Keratinocyte (primary cell): ENCODE results near the gene SLC19A1. TPM values are rescaled to one million over a fixed set of nuclear protein-coding genes. Genes with fewer than 3 reads are reported as not detected.

Experiments
- DNase-seq: peaks from one replicate; pipeline ENCODE4 v3.0.0-alpha.2; 2011; ENCODE audit warnings: low read depth, missing footprints, low spot score
- FAIRE-seq: peaks from 2 replicates; lab custom pipeline; 2011; peaks lifted over from hg19 to GRCh38; lab: Jason Lieb, UNC
- H2AFZ ChIP-seq: 2 replicates; pipeline ENCODE4 v1.6.0; 2012; ENCODE audit warnings: low read length, control low read depth, inconsistent platforms; ENCODE audit not compliant: control insufficient read depth
- H3K27ac ChIP-seq: 2 replicates; pipeline ENCODE4 v1.5.1; 2011; ENCODE audit warnings: low read length; ENCODE audit not compliant: control insufficient read depth, insufficient read depth
- H3K27me3 ChIP-seq: 3 replicates; pipeline ENCODE4 v1.6.0; 2011; ENCODE audit warnings: low read length; ENCODE audit not compliant: control insufficient read depth, insufficient read depth; ENCODE audit errors: extremely low read depth
- H3K36me3 ChIP-seq, 2 experiments: 2 replicates in 1 of 2; 3 replicates in 1 of 2; pipeline ENCODE4 v1.5.1; 2011; ENCODE audit warnings: low read length in 2 of 2, mild to moderate bottlenecking in 1 of 2; ENCODE audit not compliant: control insufficient read depth in 2 of 2, insufficient read depth in 2 of 2; ENCODE audit errors: extremely low read depth in 1 of 2
- H3K4me1 ChIP-seq: 3 replicates; pipeline ENCODE4 v1.5.1; 2011; ENCODE audit warnings: low read length; ENCODE audit not compliant: control insufficient read depth, insufficient read depth; ENCODE audit errors: extremely low read depth
- H3K4me2 ChIP-seq: 3 replicates; pipeline ENCODE4 v1.6.0; 2011; ENCODE audit warnings: low read depth, low read length; ENCODE audit not compliant: control insufficient read depth, insufficient read depth; ENCODE audit errors: extremely low read depth
- H3K4me3 ChIP-seq, 3 experiments: fragments of 200-600 bp in 1 of 3; sonication (generic) in 1 of 3; 2 replicates in 2 of 3; 3 replicates in 1 of 3; pipeline ENCODE4 v1.5.1; 2011 to 2016; ENCODE audit warnings: low read length in 3 of 3, mild to moderate bottlenecking in 3 of 3, control low read depth in 2 of 3, inconsistent platforms in 1 of 3, low read depth in 1 of 3, mixed read lengths in 1 of 3, mixed run types in 1 of 3, moderate library complexity in 1 of 3; ENCODE audit not compliant: control insufficient read depth in 2 of 3, insufficient read depth in 2 of 3; ENCODE audit errors: extremely low read depth in 1 of 3
- H3K79me2 ChIP-seq: 2 replicates; pipeline ENCODE4 v1.6.0; 2012; ENCODE audit warnings: low read length; ENCODE audit not compliant: control insufficient read depth, insufficient read depth
- H3K9ac ChIP-seq: 3 replicates; pipeline ENCODE4 v1.6.0; 2011; ENCODE audit warnings: low read length; ENCODE audit not compliant: control insufficient read depth, insufficient read depth; ENCODE audit errors: extremely low read depth
- H3K9me1 ChIP-seq: 3 replicates; pipeline ENCODE4 v1.6.0; 2011; ENCODE audit warnings: low read length; ENCODE audit not compliant: control insufficient read depth, insufficient read depth; ENCODE audit errors: extremely low read depth
- H3K9me3 ChIP-seq: 2 replicates; pipeline ENCODE4 v1.5.1; 2012; ENCODE audit warnings: low read depth, low read length; ENCODE audit not compliant: control insufficient read depth
- H4K20me1 ChIP-seq: 3 replicates; pipeline ENCODE4 v1.6.0; 2011; ENCODE audit warnings: low read length; ENCODE audit not compliant: control insufficient read depth, insufficient read depth; ENCODE audit errors: extremely low read depth
- EZH2 ChIP-seq: IDR thresholded peaks from one replicate; pipeline ENCODE4 v1.6.1; 2012; ENCODE audit warnings: inconsistent platforms, mild to moderate bottlenecking, low read length, moderate library complexity
- dilution Hi-C: fragments of 300-500 bp; cut with MboI; formaldehyde crosslinking; loops from one replicate; pipeline ENCODE4 v1.7.0; 2020; ENCODE audit warnings: low sequenced_read_pairs; ENCODE audit not compliant: extremely low pct_ligation_motif_present
- polyA plus RNA-seq, 5 experiments: library from polyadenylated mRNA; depleted of rRNA in 3 of 5; stranded (reverse) in 3 of 5; stranded (forward) in 1 of 5; unstranded in 1 of 5; fragments of >200 nt; gene quantifications; 1 replicate in 1 of 5; 2 replicates in 3 of 5; 3 replicates in 1 of 5; pipeline versions ENCODE4 v1.2.1 to v1.2.3, GENCODE V29; 2011 to 2012; ENCODE audit warnings: missing spikeins in 2 of 5, low read depth in 1 of 5, low replicate concordance in 1 of 5
- TF ChIP-seq, protein P1 (sequence below), 3 experiments: IDR thresholded peaks in 1 of 3; conservative IDR thresholded peaks in 1 of 3; optimal IDR thresholded peaks in 1 of 3; 2 replicates in 2 of 3; 3 replicates in 1 of 3; pipeline versions ENCODE3 to v1.5.1; 2011; ENCODE audit warnings: low read length in 3 of 3, mild to moderate bottlenecking in 3 of 3, moderate library complexity in 2 of 3, control low read depth in 1 of 3, inconsistent platforms in 1 of 3; ENCODE audit not compliant: insufficient read depth in 2 of 3; ENCODE audit errors: extremely low read depth in 1 of 3

SLC19A1 gene
- polyA plus RNA-seq, 1 donor (not counting 4 experiments of a cell fraction or from before 2014, with no cell fraction given), result 3.8 TPM

- H3K79me2 ChIP-seq, result no peaks in the 10 kb centered on the region
- H3K9ac ChIP-seq, result no peak overlapping the region
- dilution Hi-C loops, result no loop called here
- no peaks in the 10 kb centered on the region for H3K36me3 ChIP-seq
- no peak overlapping the region for H3K4me2 ChIP-seq
- FAIRE-seq (no peak), DNase-seq (no peak)
- no peaks in the 10 kb centered on the region for H4K20me1 ChIP-seq
- no peak overlapping the region for H2AFZ ChIP-seq
- H3K4me3 ChIP-seq, result no peak overlapping the region
- TF ChIP-seq, protein P1, sequence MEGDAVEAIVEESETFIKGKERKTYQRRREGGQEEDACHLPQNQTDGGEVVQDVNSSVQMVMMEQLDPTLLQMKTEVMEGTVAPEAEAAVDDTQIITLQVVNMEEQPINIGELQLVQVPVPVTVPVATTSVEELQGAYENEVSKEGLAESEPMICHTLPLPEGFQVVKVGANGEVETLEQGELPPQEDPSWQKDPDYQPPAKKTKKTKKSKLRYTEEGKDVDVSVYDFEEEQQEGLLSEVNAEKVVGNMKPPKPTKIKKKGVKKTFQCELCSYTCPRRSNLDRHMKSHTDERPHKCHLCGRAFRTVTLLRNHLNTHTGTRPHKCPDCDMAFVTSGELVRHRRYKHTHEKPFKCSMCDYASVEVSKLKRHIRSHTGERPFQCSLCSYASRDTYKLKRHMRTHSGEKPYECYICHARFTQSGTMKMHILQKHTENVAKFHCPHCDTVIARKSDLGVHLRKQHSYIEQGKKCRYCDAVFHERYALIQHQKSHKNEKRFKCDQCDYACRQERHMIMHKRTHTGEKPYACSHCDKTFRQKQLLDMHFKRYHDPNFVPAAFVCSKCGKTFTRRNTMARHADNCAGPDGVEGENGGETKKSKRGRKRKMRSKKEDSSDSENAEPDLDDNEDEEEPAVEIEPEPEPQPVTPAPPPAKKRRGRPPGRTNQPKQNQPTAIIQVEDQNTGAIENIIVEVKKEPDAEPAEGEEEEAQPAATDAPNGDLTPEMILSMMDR (optimal IDR thresholded peaks at IDR 0.05 in 1 of 3, IDR thresholded peaks at IDR 0.05 in 1 of 3, conservative IDR thresholded peaks at IDR 0.05 in 1 of 3; ENCODE audit: extremely low read depth in 1 of 3, insufficient read depth in 2 of 3, low read length in 3 of 3), result no peak
- no peak for TF ChIP-seq EZH2
- peaks cover 20% of the 10 kb centered on the region for H3K27me3 ChIP-seq
- no peaks in the 10 kb centered on the region for H3K9me3 ChIP-seq
- no peak overlapping the region for H3K27ac ChIP-seq
- H3K9me1 ChIP-seq, result no peaks in the 10 kb centered on the region
- peaks cover 3% of the 10 kb centered on the region for H3K4me1 ChIP-seq
Measured at GRCh38 chr21:45574691-45575090, 32.5 kb upstream of the SLC19A1 start.

DNA sequence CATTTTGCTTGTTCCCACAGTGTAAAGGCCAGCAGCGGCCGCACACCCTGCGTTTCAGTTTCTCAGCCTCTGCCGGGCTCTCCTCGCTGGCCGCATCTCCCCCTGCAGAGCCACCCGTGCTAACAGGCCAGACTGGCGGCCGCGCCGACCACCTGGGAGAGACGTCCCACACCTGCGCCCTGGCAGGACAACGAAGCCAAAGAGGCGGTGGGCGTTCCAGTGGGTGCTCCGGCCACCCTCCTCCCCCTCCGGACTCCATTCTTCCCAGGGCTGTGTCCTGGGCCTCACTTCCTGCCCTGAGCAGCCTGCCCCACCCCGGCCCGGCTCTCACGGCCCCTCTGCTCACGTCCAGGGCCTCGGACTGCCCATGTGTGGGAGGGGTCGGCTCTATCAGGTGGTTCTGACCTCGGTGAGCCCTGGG lies 31.9 kb upstream of the SLC19A1 start:
- H3K79me2 ChIP-seq, result no peaks in the 10 kb centered on the region

More for the DNA sequence above, 31.9 kb upstream of the SLC19A1 start:
- Histone ChIP-seq H3K4me1 (peaks cover 3% of the 10 kb centered on the region), H2AFZ (no peak overlapping the region), H3K9me3 (no peaks in the 10 kb centered on the region), H3K4me3 (no peak overlapping the region), H3K9me1 (no peaks in the 10 kb centered on the region), H4K20me1 (no peaks in the 10 kb centered on the region), H3K27ac (no peak overlapping the region), H3K9ac (no peak overlapping the region), H3K27me3 (peaks cover 20% of the 10 kb centered on the region), H3K4me2 (no peak overlapping the region), H3K36me3 (no peaks in the 10 kb centered on the region)
- TF ChIP-seq EZH2, result no peak
- TF ChIP-seq, protein P1 (optimal IDR thresholded peaks at IDR 0.05 in 1 of 3, IDR thresholded peaks at IDR 0.05 in 1 of 3, conservative IDR thresholded peaks at IDR 0.05 in 1 of 3; ENCODE audit: extremely low read depth in 1 of 3, insufficient read depth in 2 of 3, low read length in 3 of 3), result no peak
- no peak for FAIRE-seq
- dilution Hi-C loops, result no loop called here
- DNase-seq, result no peak
